HEK293 (cell line): ENCODE results near the gene SLC41A1.

Experiments
- CTCF ChIP-seq: fragments of 450-650 bp; formaldehyde crosslinking; IDR thresholded peaks from 2 replicates; pipeline ENCODE4 v1.5.1; 2016; ENCODE audit warnings: missing biosample characterization, missing genetic modification characterization
- ZFP69B ChIP-seq: fragments of 450-650 bp; formaldehyde crosslinking; IDR thresholded peaks from 2 replicates; pipeline ENCODE4 v1.5.1; 2016; ENCODE audit warnings: missing biosample characterization, missing genetic modification characterization
- ZNF202 ChIP-seq: fragments of 450-650 bp; formaldehyde crosslinking; IDR thresholded peaks from 2 replicates; pipeline ENCODE4 v1.5.1; 2016; ENCODE audit warnings: missing biosample characterization, missing genetic modification characterization, borderline replicate concordance
- ZNF677 ChIP-seq: fragments of 450-650 bp; IDR thresholded peaks from 2 replicates; pipeline ENCODE4 v1.5.0; 2018; ENCODE audit warnings: missing biosample characterization, mild to moderate bottlenecking, missing genetic modification characterization, moderate library complexity
- ZSCAN30 ChIP-seq: fragments of 450-650 bp; IDR thresholded peaks from 2 replicates; pipeline ENCODE4 v1.5.1; 2018; ENCODE audit warnings: missing biosample characterization, mild to moderate bottlenecking, missing genetic modification characterization, moderate library complexity

GRCh38 chr1:205770618-205771017 is 42.4 kb downstream of the SLC41A1 start:
- TF ChIP-seq ZSCAN30 (tag by site-specific recombination) (no peak), ZNF677 (no peak), ZNF202 (tag by site-specific recombination) (no peak), CTCF (tag by site-specific recombination) (no peak), ZFP69B (tag by site-specific recombination) (no peak)
